Dedifferentiated amniotic fluid mesenchymal stem cell (primary cell): Measurements from ENCODE around the gene FMO1.
"Not testable (repeated sequence)": the region's sequence is repeated elsewhere in the genome, so short reads cannot be mapped to it uniquely, and the experiment has no call there.

Experiments used
- DNase-seq: peaks from one replicate; pipeline ENCODE4 v3.0.0-alpha.2; 2016; ENCODE audit errors: extremely low spot score

Gene FMO1

GRCh38 chr1:171248302-171248701 lies at the start of gene FMO1:
Gene FMO1, plus strand, starts transcription at chr1:171248494. Its CDS starts 9,594 bp downstream, at chr1:171258088.
- DNase-seq = no peak

- no peak for DNase-seq
These were observed 44.0 kb upstream of the FMO1 start for GRCh38 chr1:171204296-171204695.

DNA sequence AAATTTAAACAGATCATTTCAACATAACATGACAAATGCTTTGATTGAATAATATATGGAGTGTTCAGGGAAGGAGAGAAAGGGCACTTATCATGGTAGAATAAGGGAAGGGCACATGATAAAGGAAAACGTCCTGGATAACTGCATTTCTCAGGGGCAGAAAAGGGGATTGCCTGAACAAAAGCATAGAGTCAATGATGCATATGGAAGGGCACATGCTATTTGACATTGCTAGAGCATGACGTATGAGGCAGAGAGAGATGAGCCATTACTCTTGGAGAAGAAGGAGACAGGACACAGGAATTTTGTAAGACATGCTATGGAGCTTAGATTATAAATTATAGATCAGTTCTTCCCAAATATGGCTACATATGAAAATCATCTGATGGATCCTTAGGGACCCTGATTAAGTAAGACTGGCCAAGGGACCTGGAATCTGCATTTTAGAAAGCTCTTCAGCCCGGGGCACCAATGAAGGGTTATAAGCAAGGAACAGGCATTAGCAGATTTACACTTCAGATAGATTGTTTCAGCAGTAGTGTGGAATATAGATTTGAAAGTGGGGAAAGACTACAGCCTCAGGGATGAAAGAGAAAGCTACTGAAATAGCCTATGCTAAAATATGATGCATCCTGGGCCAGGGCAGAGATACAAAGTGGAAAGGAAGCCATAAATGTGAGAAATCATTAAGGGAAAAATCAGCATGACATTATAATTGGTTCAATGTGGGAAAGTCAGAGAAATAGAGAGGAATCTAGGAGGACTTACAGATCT lies 41.9 kb upstream of the FMO1 start:
- no peak for DNase-seq

DNA sequence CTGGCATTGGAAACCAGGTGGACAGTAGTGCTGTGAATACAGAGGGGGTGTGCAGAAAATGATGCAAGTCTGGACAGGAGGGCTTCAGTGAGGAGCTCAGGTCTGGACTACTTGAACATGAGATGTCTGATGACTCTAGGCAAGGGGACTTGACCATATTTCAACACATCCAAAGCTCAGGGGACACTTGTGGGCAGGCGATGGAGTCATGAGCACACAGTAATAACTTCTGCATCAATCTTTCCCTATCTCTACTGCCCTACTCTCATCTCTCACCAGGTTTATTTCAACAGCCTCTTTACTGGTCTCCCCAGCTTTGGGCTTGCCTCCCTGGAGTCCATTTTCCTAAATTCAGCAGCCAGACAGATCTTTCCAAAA lies 41.3 kb upstream of the FMO1 start:
- DNase-seq = no peak

DNA sequence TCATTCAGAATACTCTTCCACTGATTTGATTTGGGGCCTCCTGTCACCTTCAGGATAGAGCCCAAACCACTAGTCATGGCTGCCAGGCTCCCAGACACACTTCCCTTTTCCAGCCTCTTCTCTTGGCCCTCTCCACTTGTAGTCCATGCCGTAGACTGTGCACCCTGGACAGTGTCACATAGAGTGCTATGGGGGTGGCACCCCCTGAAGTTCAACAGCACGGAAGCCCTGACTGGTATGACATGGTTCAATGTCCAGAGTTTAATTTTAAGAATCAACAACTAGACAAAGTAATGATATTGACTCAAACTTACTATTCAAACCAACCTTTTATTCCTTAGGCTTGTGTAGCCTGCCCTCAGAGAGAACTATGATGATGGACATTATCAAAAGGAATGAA lies 40.9 kb upstream of the FMO1 start:
- no peak for DNase-seq

- no peak for DNase-seq
These were observed 37.9 kb upstream of the FMO1 start for GRCh38 chr1:171210355-171210754.

DNA sequence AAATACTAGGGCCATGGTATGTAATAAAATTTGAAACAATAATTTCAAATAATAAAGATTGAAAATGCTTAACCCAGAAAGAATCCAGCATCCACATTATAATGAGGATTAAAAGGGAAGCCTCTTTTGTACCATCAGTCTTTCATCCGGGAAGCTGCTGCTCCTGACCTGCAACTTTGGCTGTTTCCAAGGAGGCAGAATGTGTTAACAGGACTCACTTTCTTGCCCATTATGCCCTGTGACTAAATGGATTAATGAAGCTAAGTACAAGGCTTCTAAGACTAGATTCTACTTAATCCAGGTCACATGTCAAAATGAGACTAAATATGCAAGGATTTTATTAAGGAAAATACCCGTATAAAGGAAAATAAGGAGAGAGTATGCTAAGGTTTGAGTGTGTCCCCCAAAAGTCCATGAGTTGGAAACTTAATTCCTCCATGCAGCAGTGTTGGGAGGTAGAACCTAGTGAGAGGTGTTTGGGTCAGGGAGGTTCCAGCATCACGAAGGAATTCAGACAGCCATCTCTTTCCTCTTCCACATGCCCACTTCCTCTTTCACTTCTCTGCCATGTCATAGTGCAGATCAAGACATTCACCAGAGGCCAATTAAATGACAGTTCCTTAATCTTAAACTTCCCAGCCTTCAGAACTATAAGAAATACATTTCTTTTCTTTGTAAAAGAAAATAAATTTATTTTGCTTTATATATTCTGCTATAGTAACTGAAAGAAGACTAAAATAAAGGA lies 35.5 kb upstream of the FMO1 start:
- DNase-seq = no peak

DNA sequence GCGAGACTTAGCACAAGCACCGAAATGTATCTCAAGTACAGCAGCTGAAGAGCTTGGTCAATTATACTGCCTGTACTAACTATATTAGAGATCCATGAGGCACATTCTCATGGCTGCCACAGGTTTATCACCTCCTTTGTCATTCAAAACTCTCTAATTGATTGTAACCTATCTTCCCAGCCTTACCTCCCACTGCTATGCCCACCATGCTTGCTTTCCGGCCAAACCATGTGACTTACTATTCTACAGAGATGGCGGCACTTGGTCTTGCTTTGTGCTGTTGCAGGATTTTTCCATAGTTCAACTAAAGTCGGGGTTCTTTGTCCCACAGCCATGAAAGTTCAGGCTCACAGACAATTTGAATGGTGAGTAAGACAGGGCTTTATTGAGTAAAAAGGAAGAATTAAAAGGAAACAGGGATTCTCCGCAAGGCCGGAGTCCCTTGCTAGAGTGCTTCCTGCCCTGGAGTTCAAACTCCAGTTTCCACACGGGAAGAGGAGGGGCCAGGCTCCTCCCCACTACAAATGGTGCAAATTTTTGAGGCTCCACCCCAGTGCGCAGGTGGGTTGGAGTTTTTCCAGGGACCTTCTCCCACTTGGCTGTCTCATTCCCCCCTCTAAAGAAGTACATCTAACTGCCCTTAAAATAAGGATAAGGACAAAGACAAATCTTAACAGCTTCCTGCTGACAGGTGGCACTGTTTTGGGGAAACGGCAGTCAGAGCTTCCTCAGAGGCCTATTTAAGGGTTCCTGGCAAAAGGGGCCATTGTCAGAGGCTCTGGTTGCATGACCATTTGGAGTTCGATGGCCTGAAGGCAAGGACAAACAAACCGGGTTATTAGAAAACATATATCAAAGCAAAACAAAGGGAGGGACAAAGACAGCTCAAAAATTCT lies 34.5 kb upstream of the FMO1 start:
- DNase-seq = no peak

GRCh38 chr1:171217658-171218443 lies 30.4 kb upstream of the FMO1 start:
- no peak for DNase-seq

DNA sequence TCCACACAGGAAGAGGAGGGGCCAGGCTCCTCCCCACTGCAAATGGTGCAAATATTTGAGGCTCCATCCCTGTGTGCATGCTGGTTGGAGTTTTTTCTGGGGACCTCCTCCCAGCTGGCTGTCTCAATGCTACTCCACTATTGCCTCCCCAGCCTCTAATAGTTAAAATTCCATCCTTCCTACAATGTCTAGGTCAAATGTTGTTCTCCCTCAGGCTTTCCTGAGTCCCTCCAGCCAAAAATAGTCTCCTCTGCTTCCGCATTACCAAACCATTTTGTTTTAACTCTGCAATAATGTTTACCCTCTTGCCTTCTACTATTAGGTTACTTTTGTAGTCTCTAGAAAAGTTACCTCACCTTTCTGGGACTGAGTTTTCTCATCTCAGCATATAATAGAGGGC lies 29.6 kb upstream of the FMO1 start:
- no peak for DNase-seq

DNA sequence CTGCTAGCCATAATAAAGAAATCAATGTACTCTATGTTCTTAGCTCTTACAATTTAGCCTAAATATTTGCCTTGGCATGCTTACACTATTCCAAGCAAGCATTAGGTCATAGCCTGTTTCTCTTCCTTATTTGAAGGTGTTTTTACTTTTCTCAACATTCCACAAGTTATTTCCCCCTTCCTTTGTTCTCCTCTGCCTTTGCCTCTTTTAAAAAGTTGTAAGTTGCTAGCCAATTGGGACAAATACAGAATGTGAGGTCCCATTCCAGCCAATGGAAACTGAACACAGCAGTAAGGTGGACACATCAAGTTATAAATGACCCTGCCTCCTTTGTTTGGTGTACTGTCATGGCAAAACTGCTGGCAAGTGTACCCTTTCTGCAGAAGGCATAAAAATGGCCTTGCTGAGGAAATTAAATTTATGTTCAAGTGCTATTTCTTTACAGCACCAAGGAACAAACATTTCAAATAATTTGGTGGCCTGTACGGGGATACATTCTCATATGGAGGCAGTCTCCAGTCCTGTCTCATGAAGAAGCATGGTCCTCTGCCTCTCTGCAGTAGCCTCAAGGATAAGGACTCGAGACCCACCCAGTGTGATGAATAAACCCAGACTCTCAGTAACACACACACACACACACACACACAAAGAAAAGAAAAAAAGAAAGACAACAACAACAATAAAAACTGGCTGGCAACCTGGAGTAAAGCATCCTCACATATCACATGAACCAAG lies 28.8 kb upstream of the FMO1 start:
- no peak for DNase-seq

DNA sequence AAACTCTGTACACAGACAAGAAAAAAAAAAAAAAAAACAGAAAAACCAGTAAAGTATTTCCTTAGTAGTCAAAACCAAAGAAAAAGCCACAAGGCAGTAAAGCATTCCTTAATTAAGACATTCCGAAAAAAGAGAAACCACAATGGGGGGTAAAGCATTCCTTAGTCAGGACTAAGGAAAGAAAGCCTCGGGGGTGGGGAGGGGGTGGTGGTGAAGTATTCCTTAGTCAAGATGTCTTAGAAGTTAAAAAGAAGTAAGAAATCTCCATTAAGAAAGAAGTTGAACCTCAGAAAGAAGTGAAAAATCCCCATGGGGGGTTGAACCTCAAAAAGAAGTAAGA lies 28.2 kb upstream of the FMO1 start:
- peak; percentile 88 for DNase-seq

- DNase-seq = no peak
These were observed 27.7 kb upstream of the FMO1 start for GRCh38 chr1:171220581-171221054.

DNA sequence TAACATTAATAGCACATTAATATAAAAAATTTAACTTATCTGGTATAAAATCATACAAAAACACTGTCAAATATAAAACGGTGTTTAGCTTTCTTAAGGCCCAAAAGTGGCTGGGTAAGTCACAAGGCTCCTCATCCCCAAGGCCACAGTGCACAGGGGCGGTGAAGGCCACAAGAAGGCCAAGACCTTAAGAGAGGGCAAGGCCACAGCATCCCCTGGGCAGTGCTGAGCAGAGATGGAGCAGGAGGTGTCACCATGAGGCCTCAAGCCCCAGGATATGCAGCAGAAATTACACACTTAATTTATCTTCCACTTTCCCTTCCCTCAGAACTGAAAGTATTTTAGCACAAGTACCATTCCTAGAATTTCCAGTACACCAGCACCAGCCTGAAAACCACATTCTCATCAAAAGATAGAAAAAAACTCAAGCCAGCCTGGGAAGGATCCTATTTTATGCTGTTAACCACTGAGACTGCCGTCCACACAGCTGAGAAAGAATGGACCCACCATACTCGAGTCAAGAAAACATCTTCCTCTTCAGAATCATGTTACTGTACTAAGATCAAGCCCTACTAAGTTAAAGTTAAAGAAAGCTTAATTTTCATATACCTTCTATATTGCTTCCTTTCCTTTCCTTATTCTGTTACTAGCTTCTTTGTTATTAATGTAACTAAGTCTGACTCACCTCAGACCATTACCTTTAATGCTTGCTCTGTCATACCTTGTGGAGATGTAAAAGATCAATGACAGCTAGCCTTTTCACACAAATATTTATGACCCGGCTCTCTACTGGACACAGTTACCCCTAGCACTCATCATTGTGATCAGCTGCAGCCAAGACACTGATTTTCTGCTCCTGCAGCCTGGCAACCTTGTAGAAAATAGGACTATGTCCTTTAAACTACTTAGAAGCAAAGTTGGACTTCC lies 26.4 kb upstream of the FMO1 start:
- DNase-seq = no peak

DNA sequence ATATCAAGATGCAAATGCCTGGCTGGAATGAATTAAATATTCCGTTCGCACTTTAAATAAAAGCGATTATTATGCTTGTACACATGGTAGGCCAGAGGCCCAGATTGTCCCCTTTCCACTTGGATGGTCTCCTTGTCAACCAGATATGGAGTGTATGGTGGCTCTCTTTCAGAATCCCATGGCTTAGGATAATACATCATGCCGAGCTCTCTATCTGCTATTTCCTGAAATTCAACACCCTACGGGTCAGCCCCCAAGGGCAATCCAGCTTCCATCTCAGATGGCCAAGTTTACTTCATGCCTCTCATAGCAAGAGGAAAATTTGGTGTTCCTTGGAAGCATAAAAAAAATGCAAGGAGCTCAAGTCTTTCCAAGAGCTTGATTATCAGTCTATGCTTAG lies 25.4 kb upstream of the FMO1 start:
- no peak for DNase-seq

DNA sequence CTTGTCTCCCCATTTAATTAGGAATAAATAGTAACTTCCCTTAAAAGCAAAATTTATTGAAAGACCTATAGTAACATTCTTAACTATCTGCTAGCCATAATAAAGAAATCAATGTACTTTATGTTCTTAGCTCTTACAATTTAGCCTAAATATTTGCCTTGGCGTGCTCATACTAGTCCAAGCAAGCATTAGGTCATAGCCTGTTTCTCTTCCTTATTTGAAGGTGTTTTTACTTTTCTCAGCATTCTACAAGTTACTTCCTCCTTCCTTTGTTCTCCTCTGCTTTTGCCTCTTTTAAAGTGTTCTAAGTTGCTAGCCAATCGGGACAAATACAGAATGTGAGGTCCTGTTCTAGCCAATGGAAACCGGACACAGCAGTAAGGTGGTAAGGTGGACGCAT lies 24.0 kb upstream of the FMO1 start:
- DNase-seq = not testable (repeated sequence)

GRCh38 chr1:171226747-171227370 lies 21.4 kb upstream of the FMO1 start:
- DNase-seq = peak; percentile 75

DNA sequence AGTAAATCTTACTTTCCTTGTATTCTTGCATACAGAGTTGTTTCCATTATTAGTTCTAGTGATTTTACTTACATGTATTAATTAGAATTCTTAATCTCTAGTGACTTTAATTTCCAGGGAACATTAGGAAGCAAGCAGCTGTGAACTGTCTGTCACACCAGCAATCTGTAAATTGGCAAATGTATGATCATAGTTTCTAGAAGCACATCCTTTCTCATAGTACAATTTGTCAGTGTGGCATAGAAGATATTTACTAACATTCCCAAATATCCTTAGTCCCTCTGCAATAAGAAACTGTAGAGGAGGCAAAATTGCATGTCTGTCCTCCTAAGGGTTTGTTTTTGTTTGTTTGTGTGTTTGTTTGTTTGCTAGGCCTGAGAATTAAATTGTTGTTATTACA lies 17.0 kb upstream of the FMO1 start:
- no peak for DNase-seq

DNA sequence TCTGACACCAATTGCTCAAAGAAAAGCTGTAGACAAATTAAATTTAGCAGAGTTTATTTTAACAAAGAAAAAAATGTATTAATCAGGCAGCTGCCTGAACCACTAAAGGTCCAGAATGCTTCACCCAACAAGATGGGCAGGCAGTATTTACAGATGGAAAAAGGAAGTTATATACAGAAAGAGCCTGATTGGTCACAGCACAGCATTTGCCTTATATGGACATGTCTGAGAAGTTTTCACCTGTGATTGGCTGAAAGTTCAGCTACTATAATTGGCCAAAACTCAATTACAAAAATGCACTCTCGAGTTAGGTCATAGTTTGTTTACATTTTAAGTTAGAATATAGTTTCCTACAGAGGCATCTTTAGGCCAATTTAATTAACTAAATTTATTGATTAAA lies 15.1 kb upstream of the FMO1 start:
- no peak for DNase-seq
